ENCODE data around the gene DYRK3.

GRCh38 chr1:206695733-206696132, 60.4 kb downstream of the DYRK3 start:
- TF ChIP-seq CTCF (IDR thresholded peaks at IDR 0.05; ENCODE audit: borderline replicate concordance, extremely low read depth, low read length, poor library complexity, severe bottlenecking) (no peak), EZH2 (IDR thresholded peaks at IDR 0.05; ENCODE audit: borderline replicate concordance, low read depth, low read length, severe bottlenecking) (no peak)

Measured in DND-41 (cell line).